IPS DF 4.7 (cell line): Measurements from ENCODE around the gene SLC25A3.
"Not testable (repeated sequence)": the region's sequence is repeated elsewhere in the genome, so short reads cannot be mapped to it uniquely, and the experiment has no call there.

Source experiments
- DNase-seq: peaks from one replicate; pipeline ENCODE4 v3.0.0-alpha.2; 2013; ENCODE audit warnings: low spot score; ENCODE audit errors: extremely low read depth

The SLC25A3 gene

GRCh38 chr12:98593351-98594049 lies at the start of gene SLC25A3:
Gene SLC25A3 (plus strand): TSS chr12:98593686. CDS start chr12:98593979, 293 bp downstream.
- DNase-seq = peak; percentile 78

DNA sequence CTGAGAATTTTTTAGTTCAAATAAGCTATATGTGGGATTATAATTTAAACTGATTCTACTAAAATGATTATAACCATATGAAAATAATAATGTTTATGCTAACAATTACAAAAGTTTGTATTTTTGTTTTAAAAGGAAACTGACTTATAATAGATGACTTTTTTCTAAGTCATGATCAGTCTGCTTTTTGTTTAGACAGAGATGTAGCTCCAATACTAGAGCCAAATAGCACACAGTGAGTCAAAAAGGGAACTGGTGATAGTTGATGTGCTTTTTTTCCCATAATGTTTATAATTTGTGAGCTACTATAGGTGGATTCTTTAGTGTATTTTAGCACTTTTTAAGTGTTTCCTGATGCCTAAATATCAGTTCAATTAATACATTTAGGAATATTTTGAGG lies 49.8 kb upstream of the SLC25A3 start:
- DNase-seq = no peak

DNA sequence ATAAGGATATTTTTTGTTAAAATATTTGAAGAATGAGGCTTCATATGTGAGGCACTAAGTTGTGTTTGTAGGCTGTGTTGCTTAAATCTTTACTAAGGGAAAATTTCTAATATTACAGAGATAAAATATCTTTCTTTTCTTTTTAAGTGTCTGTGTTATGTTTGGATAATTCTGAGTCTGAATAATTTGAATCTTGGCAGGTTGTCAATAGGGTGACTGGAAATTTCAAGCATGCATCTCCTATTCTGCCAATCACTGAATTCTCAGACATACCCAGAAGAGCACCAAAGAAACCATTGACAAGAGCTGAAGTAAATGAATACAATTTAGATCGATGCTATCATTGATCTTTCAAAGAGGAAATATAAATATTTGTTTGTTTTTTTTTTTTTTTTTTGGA lies 48.7 kb upstream of the SLC25A3 start:
- no peak for DNase-seq

GRCh38 chr12:98549371-98550110 lies 43.9 kb upstream of the SLC25A3 start:
- no peak for DNase-seq

DNA sequence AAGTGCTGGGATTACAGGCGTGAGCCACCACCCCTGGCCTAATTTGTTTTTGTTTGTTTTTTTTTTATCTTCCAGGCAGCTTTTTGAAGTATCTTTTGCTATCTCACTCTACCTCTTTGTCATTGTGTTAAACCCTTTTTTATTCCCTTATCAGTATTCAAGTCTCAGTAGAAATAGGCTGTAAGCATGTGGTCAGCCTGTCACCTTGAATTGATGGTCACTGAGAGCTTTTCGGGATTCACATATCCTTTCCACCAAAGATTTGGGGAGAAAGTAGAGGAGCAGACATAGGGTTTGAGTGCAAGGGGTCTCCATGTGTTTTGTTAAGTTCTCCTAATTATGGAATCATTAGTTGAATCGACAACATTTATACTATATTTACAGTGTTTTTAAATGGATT lies 41.7 kb upstream of the SLC25A3 start:
- DNase-seq = no peak

DNA sequence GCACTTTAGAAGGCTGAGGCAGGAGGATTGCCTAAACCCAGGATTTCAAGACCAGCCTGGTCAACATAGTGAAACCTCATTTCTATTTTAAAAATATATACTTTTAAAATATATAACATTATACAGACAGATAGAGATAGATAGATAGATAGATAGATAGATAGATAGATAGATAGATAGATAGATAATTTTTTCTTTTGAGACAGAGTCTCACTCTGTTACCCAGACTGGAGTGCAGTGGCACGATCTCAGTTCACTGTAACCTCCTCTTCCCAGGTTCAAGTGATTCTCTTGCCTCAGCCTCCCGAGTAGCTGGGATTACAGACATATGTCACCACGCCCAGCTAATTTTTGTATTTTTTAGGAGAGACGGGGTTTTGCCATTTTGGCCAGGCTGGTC lies 35.4 kb upstream of the SLC25A3 start:
- not testable (repeated sequence) for DNase-seq

GRCh38 chr12:98559666-98560065 lies 33.8 kb upstream of the SLC25A3 start:
- no peak for DNase-seq

DNA sequence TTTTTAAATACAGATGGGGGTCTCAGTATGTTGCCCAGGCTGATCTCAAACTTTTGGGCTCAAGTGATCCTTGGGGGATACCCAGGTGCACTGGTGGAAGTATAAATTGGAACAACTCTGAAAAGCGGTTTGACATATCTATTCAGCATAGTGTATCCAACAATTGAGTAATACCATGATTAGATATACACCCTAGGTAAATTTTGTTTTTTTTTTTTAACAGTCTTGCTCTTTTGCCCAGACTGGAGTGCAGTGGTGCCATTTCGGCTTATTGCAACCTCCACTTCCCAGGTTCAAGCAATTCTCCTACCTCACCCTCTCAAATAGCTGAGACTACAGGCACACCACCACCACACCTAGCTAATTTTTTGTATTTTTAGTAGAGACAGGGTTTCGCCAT lies 31.6 kb upstream of the SLC25A3 start:
- DNase-seq = no peak

- DNase-seq = peak; percentile 30
Measured at GRCh38 chr12:98572010-98572409, 21.5 kb upstream of the SLC25A3 start.

- no peak for DNase-seq
Measured at GRCh38 chr12:98574110-98574509, 19.4 kb upstream of the SLC25A3 start.

GRCh38 chr12:98575013-98575412 lies 18.5 kb upstream of the SLC25A3 start:
- DNase-seq = no peak

- not testable (repeated sequence) for DNase-seq
Measured at GRCh38 chr12:98576795-98577194, 16.7 kb upstream of the SLC25A3 start.

DNA sequence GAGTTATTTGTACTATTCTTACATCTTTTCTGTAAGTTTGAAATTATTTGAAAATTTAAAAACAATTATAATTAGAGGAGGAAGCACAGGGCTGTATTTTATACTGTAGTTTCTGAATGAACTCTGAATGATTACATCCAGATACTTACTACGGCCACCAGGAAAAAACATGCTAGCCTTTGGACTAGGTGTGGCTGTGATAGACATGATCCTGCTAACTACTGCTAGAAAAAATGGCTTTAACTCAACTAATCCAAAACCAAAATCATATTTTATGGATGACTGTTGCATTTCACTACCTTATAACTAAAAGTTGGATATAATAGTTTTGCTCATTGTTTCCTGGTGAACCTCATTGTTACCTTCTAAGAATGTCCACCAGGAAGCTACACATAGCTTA lies 15.1 kb upstream of the SLC25A3 start:
- DNase-seq = no peak

- DNase-seq = no peak
Measured at GRCh38 chr12:98578821-98579220, 14.7 kb upstream of the SLC25A3 start.

DNA sequence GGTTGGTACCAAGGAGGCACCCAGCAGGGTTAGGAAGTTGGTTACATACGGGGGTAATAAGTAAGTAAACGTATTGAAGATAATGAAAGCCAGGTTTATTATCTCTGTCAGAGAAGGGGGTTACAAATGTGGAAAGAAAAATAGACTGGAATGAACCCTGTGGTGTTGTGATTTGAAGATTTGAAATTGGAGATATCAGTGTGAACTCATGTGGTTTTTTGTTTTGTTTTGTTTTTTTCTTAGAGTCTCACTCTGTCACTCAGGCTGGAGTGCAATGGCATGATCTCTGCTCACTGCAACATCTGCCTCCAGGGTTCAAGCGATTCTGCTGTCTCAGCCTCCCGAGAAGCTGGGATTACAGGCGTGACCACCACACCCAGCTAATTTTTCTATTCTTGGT lies 14.1 kb upstream of the SLC25A3 start:
- no peak for DNase-seq

GRCh38 chr12:98579835-98580234 lies 13.7 kb upstream of the SLC25A3 start:
- DNase-seq = no peak

DNA sequence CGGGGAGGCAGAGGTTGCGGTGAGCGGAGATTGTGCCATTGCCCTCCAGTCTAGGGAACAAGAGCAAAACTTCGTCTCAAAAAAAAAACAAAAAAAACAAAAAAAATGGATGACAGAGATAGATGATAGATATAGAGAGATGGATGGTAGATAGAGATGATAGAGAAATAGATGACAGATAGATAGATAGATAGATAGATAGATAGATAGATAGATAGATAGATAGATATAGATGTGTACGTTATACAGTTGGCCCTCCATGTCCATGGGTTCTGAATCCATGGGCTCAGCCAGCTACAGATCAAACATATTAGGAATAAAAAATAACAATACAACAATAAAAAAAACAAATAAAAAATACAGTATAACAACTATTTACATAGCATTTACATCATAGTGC lies 12.8 kb upstream of the SLC25A3 start:
- no peak for DNase-seq

DNA sequence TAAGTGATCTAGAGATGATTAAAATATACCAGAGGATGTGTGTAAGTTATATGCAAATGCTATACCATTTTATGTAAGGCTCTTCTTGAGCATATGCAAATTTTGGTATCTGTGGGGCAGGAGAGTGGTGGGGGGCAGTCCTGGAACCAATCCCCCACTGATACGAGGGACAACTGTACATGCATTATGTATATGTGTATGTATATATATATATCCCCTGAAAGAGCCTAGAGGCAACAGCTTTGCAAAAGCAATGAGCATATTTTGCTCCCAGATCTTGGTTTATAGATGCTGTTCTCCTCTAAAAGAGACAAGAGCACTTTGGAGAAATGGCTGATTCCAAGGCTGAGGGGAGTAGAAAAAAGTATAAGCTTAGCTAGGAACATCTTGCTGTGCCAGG lies 12.4 kb upstream of the SLC25A3 start:
- DNase-seq = no peak

GRCh38 chr12:98582093-98582492 lies 11.4 kb upstream of the SLC25A3 start:
- DNase-seq = no peak

DNA sequence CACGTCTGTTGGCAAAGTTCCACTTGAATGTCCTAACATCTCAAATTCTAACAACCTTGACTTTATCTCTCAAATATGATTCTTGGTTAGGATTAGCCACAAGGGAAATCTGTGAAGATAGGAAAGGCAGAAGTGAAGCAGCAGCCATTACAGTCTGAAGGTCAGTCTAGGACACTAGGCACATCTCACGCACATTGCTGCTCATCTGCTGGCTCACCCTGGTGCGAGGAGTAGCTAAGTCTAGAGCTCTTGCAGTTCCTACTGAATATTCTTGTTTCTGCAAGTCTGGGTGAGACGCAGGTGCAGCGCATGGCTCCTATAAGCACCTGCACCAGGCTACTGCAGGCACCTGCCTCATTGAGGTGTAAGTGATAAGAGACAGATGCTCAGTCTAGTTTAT lies 6.4 kb upstream of the SLC25A3 start:
- DNase-seq = no peak

DNA sequence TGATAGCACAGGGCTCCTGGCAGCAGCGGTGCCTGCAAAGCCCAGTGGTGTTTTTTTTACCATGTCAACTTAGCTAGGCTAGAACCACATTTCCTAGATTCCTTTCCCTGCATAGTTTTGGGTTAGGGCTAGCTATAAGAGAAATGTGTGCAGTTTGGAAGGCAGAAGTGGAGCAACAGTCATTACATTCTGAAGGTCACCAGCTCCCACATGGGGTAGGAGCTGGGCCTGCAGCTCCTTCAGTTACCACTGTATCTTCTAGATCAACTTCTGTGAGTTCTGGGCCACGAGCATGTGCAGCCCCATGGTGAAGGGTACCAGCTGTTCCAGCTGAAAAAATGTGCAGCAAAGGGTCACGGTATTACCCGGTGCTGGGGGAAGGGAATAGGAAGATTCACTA lies 2.3 kb upstream of the SLC25A3 start:
- no peak for DNase-seq

GRCh38 chr12:98592825-98593322 lies 612 bp upstream of the SLC25A3 start:
- DNase-seq = no peak
